Fibroblast of gingiva (primary cell): ENCODE data around the gene DERL3.

ENCODE experiments used
- DNase-seq: peaks from one replicate; pipeline ENCODE4 v3.0.0-alpha.2; 2011; ENCODE audit warnings: low read depth

The DERL3 gene

GRCh38 chr22:23831261-23831660, 7.5 kb downstream of the DERL3 start:
- no peak for DNase-seq

DNA sequence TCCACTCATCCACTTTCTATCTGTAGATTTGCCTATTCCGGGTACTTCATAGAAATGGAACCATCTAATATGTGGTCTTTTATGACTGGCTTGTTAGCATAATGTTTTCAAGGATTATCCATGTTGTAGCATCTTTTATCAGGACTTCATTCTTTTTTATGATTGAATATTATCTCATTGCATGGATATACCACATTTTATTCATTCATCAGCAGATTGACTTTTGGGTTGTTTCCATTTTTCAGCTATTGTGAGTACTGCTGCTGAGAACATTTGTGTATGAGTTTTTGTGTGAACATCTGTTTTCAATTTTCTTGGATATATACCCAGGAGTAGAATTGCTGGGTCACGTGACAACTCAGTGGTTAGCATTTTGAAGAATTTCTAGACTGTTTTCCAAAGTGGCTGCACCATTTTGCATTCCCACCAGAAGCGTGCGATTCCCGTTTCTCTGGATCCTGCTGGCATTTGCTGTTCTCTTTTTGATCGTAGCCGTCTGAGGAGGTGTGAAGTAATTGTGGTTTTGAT, 8.9 kb downstream of the DERL3 start:
- DNase-seq: peak; percentile 92

- DNase-seq: no peak
Measured at GRCh38 chr22:23828800-23829680, 9.8 kb downstream of the DERL3 start.

DNA sequence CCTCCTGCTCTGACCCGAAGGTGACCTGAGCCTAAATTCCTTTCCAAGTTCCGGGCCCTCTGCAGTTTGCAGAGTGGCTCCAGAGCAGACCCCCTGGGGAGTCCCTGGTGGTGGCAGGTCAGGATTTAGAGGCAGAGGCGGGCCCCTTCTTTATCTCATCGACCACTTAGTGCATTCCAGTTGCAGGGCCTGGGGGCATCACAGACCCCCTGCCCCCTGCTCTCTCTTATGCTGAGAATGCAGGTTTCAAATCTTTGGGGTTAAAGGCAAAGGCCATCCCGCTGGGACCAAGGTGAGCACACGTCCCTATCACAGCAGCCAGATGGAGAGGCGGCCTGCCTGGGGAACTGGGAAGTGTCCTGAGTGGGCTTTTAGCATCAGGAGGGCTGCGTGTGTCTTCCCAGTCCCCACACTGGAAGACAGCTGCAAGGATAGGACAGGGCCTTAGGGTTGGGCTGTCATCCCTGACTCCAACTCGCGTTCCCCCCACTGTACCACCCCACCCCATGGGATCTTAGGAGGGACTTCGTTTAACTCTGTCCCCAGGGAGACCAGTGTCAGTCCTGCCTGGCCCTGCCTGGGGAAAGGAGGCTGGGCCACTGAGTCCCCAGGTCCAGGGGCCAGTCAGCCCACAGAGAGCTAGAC, 11.3 kb downstream of the DERL3 start:
- DNase-seq: no peak

DNA sequence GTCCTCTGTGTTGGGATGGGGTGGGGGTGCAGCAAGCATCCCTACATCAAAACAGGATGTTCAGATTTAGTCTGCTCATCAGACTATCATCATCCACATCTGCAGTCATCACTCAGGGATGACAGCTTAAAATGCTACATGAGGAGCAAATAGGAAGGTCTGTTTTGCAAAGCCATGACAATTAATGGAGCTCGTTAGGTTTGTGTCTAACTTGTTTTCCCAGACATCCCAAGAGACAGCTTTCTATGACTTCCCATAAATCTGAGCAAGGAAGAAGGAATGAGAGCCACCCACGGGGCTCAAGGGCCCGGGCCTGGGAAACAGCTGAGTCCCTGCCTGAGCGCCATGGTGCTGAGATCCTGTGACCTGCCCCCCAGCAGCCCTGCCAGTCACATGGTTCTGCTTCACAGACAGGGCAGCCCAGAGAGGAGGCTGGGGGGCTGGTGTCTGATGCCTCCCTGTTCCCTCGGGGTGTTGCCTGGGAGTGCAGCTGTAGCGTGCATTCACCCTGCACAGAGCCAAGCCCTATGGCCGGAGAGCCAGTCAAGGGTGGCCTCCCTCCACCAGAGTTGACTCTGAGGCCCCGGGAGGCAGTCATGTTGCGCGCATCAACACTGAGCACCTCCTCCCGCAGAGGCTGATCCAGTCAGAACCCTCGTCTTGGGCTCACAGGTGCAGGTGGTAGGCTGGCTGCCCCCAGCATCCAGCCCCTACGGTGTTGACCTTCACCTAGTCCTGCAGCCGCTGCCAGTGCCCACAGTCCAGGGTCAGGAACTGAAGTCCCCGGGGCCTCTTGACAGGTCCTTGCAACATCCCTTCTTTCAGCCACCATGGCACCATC, 12.1 kb downstream of the DERL3 start:
- DNase-seq: peak; percentile 11

- no peak for DNase-seq
Measured at GRCh38 chr22:23825246-23825905, 13.4 kb downstream of the DERL3 start.

DNA sequence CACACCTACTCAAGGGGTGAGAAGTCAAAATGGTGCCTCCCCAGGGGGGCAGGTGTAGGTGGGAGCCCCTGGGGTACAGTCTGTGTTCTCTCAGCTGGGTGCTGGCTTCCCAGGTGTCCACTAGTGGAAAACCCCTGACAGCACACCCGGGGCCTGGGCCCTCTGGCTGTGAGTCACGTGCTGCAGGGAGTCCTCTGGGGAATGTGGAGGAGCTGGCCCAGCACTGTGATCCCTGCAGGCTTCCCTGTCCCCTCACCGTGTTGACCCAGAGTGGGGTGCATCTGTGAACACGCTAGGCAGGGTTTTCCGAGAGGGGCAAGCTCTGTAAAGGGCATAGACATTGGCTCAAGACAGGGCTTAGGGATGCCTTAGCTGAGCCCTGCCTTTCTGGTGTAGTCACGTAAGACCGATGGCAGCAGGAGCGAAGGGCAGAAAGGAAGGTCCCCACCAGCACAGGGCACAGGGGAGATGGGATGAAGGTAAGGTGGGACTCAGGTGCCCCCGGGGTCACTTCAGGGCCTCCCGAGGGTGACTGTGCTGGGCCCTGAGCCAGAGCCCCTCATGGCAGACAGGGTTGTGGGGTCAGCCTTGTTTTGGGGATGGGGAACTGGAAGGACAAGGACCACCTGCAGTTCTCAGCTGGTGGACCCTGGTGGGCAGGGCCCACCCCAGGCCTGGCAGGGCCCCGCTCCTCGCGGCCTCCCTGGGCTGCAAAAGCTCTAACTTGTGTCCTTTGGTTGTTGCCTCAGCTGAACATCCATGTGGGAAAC, 14.1 kb downstream of the DERL3 start:
- DNase-seq: no peak

- DNase-seq: no peak
Measured at GRCh38 chr22:23823331-23823791, 15.4 kb downstream of the DERL3 start.

GRCh38 chr22:23822101-23822671, 16.6 kb downstream of the DERL3 start:
- DNase-seq: no peak

GRCh38 chr22:23820748-23821211, 18.0 kb downstream of the DERL3 start:
- no peak for DNase-seq

DNA sequence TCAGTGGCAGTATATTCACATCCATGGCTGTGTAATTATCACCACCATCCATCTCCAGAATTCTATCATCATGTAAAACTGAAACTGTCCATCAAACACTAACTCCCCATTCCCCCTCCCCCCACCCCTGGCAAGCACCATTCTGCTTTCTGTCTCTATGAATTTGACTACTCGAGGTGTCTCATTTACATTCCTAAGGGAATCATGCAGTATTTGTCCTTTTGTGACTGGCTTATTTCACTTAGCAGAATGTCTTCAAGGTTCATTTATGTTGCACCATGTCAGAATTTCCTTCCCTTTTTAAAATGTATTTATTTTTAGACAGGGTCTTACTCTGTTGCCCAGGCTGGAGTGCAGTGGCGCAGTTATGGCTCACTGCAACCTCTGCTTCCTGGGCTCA, 20.3 kb downstream of the DERL3 start:
- DNase-seq: no peak

DNA sequence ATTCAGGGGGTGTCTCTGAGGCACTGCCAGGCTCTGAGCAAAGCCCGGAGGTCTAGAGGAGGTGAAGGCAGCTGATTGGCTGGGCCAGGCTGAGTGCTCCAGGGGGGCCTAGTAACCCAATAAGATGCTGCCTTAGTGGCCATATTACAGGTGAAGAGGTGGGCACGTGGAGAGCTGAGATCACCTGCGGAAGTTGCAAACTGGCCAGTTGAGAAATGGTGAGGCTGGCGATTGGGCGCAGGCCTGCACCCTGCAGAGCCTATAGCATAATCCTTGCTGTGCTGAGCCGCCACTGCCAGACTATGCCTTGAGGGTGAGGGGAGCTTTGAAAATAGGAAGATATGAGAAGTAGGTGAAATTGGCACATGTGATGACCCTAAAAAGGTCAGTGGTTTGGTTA, 21.7 kb downstream of the DERL3 start:
- no peak for DNase-seq

DNA sequence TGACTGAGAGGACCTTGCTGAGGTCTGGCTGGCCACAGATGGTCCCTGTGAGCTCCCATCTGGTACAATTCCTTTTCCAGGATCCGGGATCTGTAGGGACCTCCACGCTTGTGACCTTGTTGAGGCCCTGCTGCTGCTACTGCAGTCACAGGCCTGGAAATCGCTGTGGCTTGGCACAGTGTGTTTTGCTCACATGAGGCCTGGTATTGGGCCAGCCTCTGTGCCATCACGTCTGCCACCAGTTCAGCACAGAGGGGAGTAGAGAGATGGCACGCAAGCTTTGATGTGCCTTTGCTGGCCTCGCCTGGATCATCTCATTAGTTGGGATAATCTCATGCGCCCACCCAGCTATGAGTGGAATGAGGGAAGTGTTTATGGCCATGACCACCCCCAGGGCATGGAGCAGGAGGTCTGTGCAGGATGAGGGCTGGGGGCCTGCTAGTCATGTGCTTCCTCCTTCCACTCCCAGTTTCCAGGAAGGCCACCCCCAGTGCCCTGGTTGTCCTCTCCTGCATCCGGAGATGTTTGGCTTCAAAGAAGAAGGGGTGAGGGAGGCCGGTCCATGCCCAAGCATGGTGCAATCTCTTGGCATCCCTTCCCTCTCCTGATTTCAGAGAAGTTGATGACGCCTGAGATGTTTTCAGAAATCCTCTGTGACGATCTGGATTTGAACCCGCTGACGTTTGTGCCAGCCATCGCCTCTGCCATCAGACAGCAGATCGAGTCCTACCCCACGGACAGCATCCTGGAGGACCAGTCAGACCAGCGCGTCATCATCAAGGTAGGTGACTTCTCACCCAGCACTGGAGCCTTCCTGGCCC, 22.4 kb downstream of the DERL3 start:
- DNase-seq: peak; percentile 29

DNA sequence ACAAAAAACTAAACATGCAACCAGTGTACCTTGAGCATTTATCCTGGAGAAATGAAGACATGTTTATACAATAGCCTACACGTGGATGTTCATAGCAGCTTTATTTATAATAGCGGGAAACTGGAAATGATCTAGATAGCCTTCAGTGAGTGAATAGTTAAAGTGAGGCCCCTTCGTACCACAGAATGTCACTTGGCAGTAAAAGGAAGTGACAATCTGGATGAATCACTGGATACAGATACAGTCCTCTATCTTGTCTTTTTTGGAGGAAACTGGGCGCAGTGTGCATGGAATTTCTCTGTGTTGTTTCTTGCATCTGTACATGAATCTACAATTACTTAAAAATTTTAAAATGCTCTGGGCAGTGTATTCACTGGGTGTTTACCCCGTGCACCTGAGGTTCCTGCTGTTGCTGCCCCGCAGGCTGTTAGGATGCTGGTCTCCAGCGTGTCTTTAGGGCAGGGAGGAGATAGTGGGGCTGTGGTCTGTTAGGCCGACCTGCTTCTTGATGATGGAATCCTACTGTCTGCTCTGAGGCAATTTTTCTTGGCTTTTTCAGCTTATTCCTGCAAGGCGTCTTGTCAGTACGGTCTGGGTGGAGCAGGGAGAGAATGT, 23.2 kb downstream of the DERL3 start:
- no peak for DNase-seq

GRCh38 chr22:23812378-23812777, 26.4 kb downstream of the DERL3 start:
- DNase-seq: no peak

DNA sequence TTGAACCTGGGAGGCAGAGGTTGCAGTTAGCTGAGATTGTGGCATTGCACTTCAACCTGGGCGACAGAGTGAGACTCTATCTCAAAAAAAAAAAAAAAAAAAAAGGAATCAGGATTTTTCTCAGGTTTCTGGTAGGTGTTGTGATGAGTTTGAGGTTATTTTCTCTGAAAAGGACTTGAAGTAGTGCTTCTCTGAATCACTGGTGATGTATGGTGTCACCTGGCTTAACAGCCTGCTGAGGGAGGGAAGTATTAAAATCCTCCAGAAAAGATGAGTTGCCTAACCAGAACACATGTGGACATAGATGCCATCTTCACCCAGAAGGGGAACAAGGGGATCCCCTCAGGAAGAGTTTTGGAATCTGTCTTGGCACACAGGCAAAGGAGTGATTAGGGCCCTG, 32.0 kb downstream of the DERL3 start:
- DNase-seq: no peak

- DNase-seq: no peak
Measured at GRCh38 chr22:23804781-23805291, 34.0 kb downstream of the DERL3 start.

DNA sequence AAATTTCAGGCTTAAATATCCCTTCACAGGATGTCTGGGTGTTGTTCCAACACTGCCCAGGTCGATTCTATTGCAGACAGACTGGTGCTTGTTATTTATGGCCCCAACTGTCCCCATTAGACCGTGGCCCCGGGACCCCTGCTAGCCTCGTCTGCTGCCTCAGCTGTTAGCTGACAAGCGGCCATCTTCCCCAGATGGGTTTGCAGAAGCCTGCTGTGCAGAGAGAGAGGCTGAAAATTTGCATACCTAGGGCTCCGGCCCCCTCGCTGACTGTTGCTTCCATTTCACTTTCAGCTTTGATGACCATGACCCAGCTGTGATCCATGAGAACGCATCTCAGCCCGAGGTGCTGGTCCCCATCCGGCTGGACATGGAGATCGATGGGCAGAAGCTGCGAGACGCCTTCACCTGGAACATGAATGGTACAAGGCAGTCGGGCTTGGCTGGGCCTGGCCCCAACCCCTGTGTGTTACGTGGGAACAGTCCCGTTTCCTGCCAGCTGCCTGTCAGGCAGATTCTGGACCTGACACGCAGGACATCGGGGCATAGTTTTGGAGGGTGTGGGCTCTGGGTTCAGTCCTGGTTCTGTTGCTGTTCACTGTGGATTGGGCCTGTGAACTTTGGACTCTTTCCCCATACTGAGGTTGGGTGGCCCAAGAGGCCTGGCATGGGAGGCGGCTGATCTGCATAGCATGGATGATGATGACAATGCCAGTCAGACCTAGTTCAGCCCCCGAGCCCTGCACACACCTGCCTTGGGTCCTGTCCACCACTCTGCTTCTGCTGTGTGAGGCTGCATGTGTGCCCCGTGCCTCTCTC, 35.6 kb downstream of the DERL3 start:
- no peak for DNase-seq
